ENCODE measurements around the gene TGM2. TPM values are rescaled to one million over a fixed set of nuclear protein-coding genes. Genes with fewer than 3 reads are reported as not detected.

TGM2 gene
- total RNA-seq, 1 donor from 2014 or later = 92.8 TPM

DNA sequence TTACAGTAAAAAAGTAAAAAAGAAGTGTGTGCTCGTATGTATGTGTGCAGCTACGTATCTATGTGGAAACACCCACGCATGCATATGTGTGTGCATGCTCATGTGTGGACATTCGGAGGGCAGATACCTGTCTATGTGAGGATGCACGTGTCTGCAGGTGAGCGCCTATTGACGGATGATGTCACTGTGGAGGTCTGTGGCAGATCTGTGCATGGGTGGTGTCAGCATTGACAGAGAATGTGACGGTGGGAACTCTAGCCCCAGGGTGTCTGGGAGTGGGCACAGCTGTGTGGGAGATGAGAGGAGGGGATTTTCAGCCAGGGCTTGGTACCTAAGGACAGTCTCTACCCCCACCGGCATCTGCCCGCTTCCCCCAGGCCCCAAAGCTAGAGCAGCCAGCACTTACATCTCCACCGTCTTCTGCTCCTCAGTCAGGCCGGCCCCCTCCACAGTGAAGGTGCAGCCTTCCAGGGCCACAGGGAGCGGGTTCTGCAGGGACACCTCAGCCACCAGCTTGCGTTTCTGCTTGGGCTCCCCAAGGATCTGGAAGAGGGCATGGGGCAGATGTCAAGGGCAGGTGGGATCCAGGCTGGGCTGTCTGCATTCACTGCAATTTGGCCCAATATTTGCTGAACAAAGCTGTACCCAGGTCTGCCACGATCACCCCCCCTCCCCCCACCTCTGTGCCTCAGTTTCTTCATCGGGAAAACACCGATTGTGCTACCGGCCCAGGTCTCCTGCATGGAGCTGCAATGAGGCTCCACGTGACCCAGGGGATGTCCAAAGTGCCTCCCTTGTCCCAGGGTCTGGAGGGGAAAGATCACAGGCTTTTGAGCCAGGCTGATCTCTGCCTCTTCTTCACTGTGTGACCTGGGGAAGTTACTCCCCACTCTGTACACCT is 34.1 kb downstream of the TGM2 start:
- H3K36me3 ChIP-seq = peaks cover 0 to 5% of the 10 kb centered on the region in 2 donors
- no peaks in the 10 kb centered on the region for H3K27me3 ChIP-seq
- peaks cover 10% of the 10 kb centered on the region for H3K4me1 ChIP-seq
- TF ChIP-seq POLR2AphosphoS5 (IDR thresholded peaks at IDR 0.05; ENCODE audit: insufficient read depth in 1 of 2, low read depth in 1 of 2) = no peak
- TF ChIP-seq, protein P1, sequence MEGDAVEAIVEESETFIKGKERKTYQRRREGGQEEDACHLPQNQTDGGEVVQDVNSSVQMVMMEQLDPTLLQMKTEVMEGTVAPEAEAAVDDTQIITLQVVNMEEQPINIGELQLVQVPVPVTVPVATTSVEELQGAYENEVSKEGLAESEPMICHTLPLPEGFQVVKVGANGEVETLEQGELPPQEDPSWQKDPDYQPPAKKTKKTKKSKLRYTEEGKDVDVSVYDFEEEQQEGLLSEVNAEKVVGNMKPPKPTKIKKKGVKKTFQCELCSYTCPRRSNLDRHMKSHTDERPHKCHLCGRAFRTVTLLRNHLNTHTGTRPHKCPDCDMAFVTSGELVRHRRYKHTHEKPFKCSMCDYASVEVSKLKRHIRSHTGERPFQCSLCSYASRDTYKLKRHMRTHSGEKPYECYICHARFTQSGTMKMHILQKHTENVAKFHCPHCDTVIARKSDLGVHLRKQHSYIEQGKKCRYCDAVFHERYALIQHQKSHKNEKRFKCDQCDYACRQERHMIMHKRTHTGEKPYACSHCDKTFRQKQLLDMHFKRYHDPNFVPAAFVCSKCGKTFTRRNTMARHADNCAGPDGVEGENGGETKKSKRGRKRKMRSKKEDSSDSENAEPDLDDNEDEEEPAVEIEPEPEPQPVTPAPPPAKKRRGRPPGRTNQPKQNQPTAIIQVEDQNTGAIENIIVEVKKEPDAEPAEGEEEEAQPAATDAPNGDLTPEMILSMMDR (IDR thresholded peaks at IDR 0.05) = no peak
- TF ChIP-seq POLR2A (IDR thresholded peaks at IDR 0.05) = no peak
- H3K27ac ChIP-seq = no peak overlapping the region
- DNase-seq (ENCODE audit: extremely low spot score in 2 of 2) = no peak
- H3K4me3 ChIP-seq = no peak overlapping the region
- intact Hi-C loops (cut with DNase I) = no loop called here
- H3K9me3 ChIP-seq = no peaks in the 10 kb centered on the region

DNA sequence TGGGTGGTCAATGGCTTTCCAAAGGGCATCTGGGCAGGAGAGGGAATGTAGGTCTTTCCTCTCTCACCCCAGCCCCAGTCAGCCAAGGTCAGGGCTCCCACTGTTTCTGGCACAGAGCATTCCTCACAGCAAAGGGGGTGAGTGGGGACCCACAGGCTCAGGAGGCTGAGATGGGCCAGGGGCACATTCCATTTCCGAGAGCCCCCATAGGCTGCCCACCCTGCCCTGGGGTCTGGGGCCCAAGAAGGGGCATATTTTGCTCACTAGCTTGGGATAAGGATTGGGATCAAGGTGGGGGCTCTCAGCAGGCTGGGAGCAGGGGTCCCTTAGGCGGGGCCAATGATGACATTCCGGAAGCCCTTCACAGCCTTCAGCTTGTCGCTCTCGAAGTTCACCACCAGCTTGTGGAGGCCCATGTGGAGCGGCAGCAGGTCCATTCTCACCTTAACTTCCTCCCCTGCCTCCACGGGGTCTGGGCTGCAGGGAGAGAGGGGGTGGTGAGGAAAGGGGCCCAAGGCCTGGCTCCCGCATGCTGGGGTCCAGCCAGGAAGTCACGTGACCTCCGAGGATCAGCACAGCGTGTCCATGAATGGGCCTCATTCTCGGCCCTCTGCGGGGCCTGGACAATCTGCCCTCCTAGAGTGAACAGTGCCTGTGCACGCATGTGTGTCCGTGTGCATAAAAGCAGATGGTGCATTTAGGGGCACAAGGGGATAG is 35.0 kb downstream of the TGM2 start:
- Histone ChIP-seq H3K9me3 (no peaks in the 10 kb centered on the region), H3K36me3 (peaks cover 0 to 5% of the 10 kb centered on the region in 2 donors), H3K27me3 (no peaks in the 10 kb centered on the region), H3K4me1 (peaks cover 19% of the 10 kb centered on the region), H3K4me3 (no peak overlapping the region), H3K27ac (no peak overlapping the region)
- DNase-seq (ENCODE audit: extremely low spot score in 2 of 2) = no peak
- intact Hi-C loops (cut with DNase I) = no loop called here
- TF ChIP-seq POLR2A (IDR thresholded peaks at IDR 0.05) = no peak
- TF ChIP-seq, protein P1 (IDR thresholded peaks at IDR 0.05) = no peak
- TF ChIP-seq POLR2AphosphoS5 (IDR thresholded peaks at IDR 0.05; ENCODE audit: insufficient read depth in 1 of 2, low read depth in 1 of 2) = no peak

DNA sequence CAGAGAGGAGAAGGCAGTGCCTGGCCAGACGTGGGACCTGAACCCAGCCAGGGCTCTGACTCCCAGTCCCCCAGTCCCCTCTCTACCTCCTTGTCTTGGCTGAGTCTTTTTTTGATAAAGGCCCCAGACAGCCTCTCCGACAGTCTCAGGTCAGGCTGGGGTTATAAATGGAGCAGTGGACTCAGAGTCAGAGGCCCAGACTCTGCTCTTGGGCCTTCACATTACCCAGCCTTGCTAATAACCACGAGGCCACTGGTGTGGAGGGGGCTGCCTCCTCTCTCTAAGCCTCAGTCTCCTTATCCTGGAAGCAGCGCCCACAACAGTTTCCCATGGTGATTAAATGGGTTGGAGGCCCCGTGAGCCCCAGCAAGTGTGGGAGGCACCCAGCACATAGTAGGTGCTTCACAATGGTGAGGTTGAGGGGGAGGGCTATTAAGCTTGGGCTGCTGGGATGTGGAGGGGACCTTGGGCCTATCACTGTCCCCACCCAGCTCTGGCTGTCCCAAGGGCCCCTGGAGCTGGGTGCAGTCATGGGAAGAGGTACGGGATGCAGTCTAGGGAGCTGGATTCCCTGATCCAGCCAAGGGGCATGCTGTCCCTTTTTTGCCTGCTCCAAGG is 35.7 kb downstream of the TGM2 start:
- intact Hi-C loops (cut with DNase I) = no loop called here
- no peak overlapping the region for H3K4me3 ChIP-seq
- no peak overlapping the region for H3K27ac ChIP-seq
- TF ChIP-seq POLR2AphosphoS5 (IDR thresholded peaks at IDR 0.05; ENCODE audit: insufficient read depth in 1 of 2, low read depth in 1 of 2) = no peak
- DNase-seq (ENCODE audit: extremely low spot score in 2 of 2) = no peak
- peaks cover 0 to 5% of the 10 kb centered on the region in 2 donors for H3K36me3 ChIP-seq
- no peaks in the 10 kb centered on the region for H3K27me3 ChIP-seq
- H3K9me3 ChIP-seq = no peaks in the 10 kb centered on the region
- peaks cover 19% of the 10 kb centered on the region for H3K4me1 ChIP-seq

DNA sequence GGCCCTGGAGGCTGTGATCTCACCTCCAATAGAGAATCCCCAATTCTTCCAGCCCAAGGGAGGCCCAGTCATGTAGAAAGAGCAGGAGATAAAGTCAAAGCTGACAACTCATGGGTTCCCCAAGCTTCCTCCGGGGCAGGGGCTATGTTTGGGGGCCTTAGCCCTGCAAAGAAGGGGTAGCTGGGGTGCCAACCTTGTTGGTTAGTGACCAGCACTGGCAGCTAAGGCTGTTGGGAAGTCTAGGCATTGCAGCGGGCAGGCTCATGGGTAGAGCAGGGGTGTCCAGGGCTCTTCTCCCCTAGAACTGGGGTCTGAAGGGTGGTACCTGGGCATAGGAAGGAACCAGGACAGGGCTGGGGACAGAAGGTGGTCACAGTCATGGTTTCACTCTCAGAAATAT is 36.4 kb downstream of the TGM2 start:
- no peak overlapping the region for H3K4me3 ChIP-seq
- peaks cover 19% of the 10 kb centered on the region for H3K4me1 ChIP-seq
- TF ChIP-seq POLR2A (IDR thresholded peaks at IDR 0.05) (no peak), POLR2AphosphoS5 (IDR thresholded peaks at IDR 0.05; ENCODE audit: insufficient read depth in 1 of 2, low read depth in 1 of 2) (no peak)
- TF ChIP-seq, protein P1 (IDR thresholded peaks at IDR 0.05) = no peak
- H3K36me3 ChIP-seq = peaks cover 0 to 5% of the 10 kb centered on the region in 2 donors
- H3K27me3 ChIP-seq = no peaks in the 10 kb centered on the region
- no peak overlapping the region for H3K27ac ChIP-seq
- intact Hi-C loops (cut with DNase I) = no loop called here
- H3K9me3 ChIP-seq = no peaks in the 10 kb centered on the region
- DNase-seq (ENCODE audit: extremely low spot score in 2 of 2) = no peak

DNA sequence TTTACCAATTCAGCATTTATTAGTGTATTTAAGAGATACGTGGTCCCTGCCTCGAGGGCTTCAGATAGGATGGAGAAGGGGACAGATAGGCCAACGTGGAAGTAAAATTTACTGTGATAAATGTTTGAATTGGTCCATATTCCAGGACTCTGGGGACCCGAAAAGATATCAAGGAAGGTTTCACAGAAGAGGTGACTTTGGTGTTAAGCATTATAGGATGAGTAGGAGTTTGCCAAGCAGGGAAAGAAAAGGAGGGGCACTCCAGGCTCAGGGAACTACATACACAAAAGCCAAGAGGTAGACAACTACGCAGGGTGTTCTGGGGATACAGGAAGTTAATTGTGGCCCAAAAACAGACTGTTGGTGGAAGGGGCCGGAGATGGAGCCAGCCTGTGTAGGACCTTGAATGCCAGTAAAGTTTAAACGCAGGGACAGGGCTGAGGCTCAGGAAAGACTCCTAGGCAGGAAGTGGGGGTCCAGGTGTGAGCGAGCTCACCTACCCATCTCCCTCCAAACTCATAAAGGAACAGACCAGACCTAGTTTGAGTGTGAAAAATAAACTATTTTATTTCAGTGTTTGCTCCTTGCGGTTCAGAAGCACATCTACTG is 37.0 kb downstream of the TGM2 start:
- H3K4me1 ChIP-seq = peaks cover 19% of the 10 kb centered on the region
- no peak overlapping the region for H3K4me3 ChIP-seq
- H3K27ac ChIP-seq = no peak overlapping the region
- H3K36me3 ChIP-seq = peaks cover 0 to 5% of the 10 kb centered on the region in 2 donors
- TF ChIP-seq, protein P1 (IDR thresholded peaks at IDR 0.05) = no peak
- DNase-seq (ENCODE audit: extremely low spot score in 2 of 2) = no peak
- H3K27me3 ChIP-seq = no peaks in the 10 kb centered on the region
- intact Hi-C loops (cut with DNase I) = no loop called here
- no peaks in the 10 kb centered on the region for H3K9me3 ChIP-seq
